Measurements from ENCODE around the gene NUDT8.

DNA sequence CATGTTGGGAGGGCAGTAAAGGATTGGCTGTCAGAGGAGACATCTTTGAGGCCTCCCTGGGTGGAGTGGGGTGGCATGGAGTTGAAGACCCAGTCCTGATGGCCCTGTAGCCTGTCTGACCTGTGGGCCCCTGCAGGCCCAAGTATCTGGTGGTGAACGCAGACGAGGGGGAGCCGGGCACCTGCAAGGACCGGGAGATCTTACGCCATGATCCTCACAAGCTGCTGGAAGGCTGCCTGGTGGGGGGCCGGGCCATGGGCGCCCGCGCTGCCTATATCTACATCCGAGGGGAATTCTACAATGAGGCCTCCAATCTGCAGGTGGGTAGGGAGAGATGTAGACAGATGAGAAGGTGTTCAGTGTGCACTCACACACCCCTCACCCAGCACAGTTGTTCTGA lies 20.4 kb downstream of the NUDT8 start:
- TF ChIP-seq CTCF (IDR thresholded peaks at IDR 0.05): no peak
- no peak for TF ChIP-seq POLR2AphosphoS5 (IDR thresholded peaks at IDR 0.05)
- no peak for TF ChIP-seq POLR2A (IDR thresholded peaks at IDR 0.05; ENCODE audit: low read depth)
- no peak for TF ChIP-seq EP300 (IDR thresholded peaks at IDR 0.05)

All from esophagus muscularis mucosa (tissue), 4 donors.